Measurements from ENCODE around the gene EXO1. TPM values are rescaled to one million over a fixed set of nuclear protein-coding genes. Genes with fewer than 3 reads are reported as not detected.
A peak's percentile ranks its signal among the peaks of the same experiment; 100 is the strongest.

EXO1 gene
- total RNA-seq, 2 donors from 2014 or later, result 21.7 to 30.9 TPM

DNA sequence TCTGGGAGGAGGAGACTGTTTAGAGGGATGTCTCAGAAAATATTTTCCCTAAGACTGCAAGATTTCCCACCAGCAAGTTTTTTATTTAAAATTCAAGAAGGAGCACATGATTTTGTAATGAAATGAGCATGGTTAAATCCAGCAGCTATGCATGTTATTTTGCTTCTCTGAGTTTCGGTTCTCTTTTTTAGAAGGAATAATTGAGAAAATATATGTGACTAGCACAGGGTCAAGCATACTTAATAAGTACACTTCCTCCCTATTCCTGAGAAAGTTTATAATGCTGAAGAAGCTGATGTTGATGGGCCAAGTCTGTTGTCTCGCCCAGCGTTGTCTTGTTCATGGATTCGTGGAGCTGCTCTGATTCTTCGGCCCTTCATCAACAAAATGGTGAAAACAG lies 51.2 kb downstream of the EXO1 start:
- no peaks in the 10 kb centered on the region for H3K4me1 Mint-ChIP-seq
- H3K36me3 Mint-ChIP-seq (ENCODE audit: low read depth), result no peaks in the 10 kb centered on the region
- TF ChIP-seq, protein P1, sequence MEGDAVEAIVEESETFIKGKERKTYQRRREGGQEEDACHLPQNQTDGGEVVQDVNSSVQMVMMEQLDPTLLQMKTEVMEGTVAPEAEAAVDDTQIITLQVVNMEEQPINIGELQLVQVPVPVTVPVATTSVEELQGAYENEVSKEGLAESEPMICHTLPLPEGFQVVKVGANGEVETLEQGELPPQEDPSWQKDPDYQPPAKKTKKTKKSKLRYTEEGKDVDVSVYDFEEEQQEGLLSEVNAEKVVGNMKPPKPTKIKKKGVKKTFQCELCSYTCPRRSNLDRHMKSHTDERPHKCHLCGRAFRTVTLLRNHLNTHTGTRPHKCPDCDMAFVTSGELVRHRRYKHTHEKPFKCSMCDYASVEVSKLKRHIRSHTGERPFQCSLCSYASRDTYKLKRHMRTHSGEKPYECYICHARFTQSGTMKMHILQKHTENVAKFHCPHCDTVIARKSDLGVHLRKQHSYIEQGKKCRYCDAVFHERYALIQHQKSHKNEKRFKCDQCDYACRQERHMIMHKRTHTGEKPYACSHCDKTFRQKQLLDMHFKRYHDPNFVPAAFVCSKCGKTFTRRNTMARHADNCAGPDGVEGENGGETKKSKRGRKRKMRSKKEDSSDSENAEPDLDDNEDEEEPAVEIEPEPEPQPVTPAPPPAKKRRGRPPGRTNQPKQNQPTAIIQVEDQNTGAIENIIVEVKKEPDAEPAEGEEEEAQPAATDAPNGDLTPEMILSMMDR (conservative IDR thresholded peaks at IDR 0.05), result no peak
- no peak overlapping the region for H3K9ac ChIP-seq (ENCODE audit: extremely low read depth, low read length, poor library complexity, severe bottlenecking)
- no peaks in the 10 kb centered on the region for H3K9me3 Mint-ChIP-seq
- no peaks in the 10 kb centered on the region for H3K9me3 ChIP-seq (ENCODE audit: control insufficient read depth, low read length)
- H3K4me1 ChIP-seq (ENCODE audit: control insufficient read depth, insufficient read depth, low read length), result no peaks in the 10 kb centered on the region
- H3K4me3 Mint-ChIP-seq, result no peak overlapping the region
- no peak overlapping the region for H3K4me3 ChIP-seq (ENCODE audit: low read length)
- no peak overlapping the region for H3K27ac ChIP-seq (ENCODE audit: low read depth, low read length)
- no peaks in the 10 kb centered on the region for H3K36me3 ChIP-seq (ENCODE audit: control insufficient read depth, insufficient read depth, low read length)
- H3K27me3 Mint-ChIP-seq (ENCODE audit: insufficient read depth), result no peaks in the 10 kb centered on the region
- DNase-seq, result no peak
- WGBS, 2 experiments (ENCODE audit: insufficient coverage in 1 of 2, insufficient read length in 1 of 2), result 90 to 97% methylated on average over 5 of the region's 5 CpGs
- H3K27ac Mint-ChIP-seq, result no peak overlapping the region
- no peaks in the 10 kb centered on the region for H3K27me3 ChIP-seq (ENCODE audit: control insufficient read depth, insufficient read depth, low read length, poor library complexity, severe bottlenecking)

DNA sequence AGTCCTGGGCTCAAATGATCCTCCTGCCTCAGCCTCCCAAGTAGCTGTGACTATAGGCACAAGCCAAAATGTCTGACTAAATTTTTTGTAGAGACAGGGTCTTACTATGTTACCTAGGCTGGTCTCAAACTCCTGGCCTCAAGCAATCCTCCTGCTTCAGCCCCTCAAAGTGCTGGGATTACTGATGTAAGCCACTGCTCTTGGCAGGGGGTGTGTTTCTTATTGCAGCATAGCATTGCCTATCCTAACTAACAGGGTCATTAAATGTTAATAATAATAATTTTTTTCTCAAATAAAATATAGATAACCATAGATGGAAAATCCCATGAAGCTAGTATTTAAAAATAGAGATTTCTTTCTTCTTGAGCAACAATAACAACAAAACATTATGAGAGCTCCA lies 52.4 kb downstream of the EXO1 start:
- TF ChIP-seq, protein P1 (conservative IDR thresholded peaks at IDR 0.05), result no peak

DNA sequence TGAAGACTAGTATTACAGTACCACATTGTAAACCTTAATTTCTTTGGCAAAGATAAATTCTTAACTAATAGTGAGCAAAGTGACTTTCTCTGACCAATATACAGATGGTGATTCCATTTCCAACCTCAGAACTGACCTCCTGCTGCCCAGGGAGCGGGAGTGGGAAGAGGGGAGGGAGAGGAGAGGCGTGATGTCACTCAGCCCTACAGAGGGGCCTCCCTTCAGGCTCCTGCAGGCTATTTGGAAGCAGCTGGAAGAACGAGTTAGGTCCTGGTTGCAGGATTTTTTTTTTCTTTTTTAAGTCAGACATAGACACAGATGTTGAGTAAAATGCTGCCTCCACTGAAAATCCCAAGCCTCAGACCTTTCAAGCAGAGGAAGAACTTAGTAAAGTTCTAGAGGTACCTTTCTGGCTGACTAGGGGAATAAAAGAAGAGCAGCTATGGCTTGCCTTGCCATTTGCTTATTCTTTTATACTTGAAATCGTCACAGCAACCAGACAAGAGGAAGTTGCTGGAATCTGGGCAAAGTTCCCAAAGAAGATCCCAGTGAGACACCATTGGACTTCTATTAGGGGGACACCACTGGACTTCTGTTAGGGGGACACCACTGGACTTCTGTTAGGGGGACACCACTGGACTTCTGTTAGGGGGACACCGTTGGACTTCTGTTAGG lies 54.5 kb downstream of the EXO1 start:
- Mint-ChIP-seq H3K27me3 (ENCODE audit: insufficient read depth) (no peaks in the 10 kb centered on the region), H3K9me3 (no peaks in the 10 kb centered on the region), H3K4me3 (no peak overlapping the region), H3K27ac (no peak overlapping the region), H3K36me3 (ENCODE audit: low read depth) (no peaks in the 10 kb centered on the region), H3K4me1 (no peaks in the 10 kb centered on the region)
- no peaks in the 10 kb centered on the region for H3K9me3 ChIP-seq (ENCODE audit: control insufficient read depth, low read length)
- no peak overlapping the region for H3K27ac ChIP-seq (ENCODE audit: low read depth, low read length)
- DNase-seq, result peak; percentile 55
- no peaks in the 10 kb centered on the region for H3K4me1 ChIP-seq (ENCODE audit: control insufficient read depth, insufficient read depth, low read length)
- no peaks in the 10 kb centered on the region for H3K27me3 ChIP-seq (ENCODE audit: control insufficient read depth, insufficient read depth, low read length, poor library complexity, severe bottlenecking)
- H3K36me3 ChIP-seq (ENCODE audit: control insufficient read depth, insufficient read depth, low read length), result no peaks in the 10 kb centered on the region
- TF ChIP-seq, protein P1 (conservative IDR thresholded peaks at IDR 0.05), result no peak
- 80 to 82% methylated on average over 1 to 5 of the region's 5 CpGs for WGBS, 2 experiments (ENCODE audit: insufficient coverage in 1 of 2, insufficient read length in 1 of 2)
- H3K9ac ChIP-seq (ENCODE audit: extremely low read depth, low read length, poor library complexity, severe bottlenecking), result no peak overlapping the region
- no peak overlapping the region for H3K4me3 ChIP-seq (ENCODE audit: low read length)

More for the DNA sequence above, 52.4 kb downstream of the EXO1 start:
- no peaks in the 10 kb centered on the region for H3K36me3 ChIP-seq (ENCODE audit: control insufficient read depth, insufficient read depth, low read length)
- Mint-ChIP-seq H3K4me3 (no peak overlapping the region), H3K4me1 (no peaks in the 10 kb centered on the region), H3K9me3 (no peaks in the 10 kb centered on the region), H3K36me3 (ENCODE audit: low read depth) (no peaks in the 10 kb centered on the region), H3K27me3 (ENCODE audit: insufficient read depth) (no peaks in the 10 kb centered on the region), H3K27ac (no peak overlapping the region)
- no peaks in the 10 kb centered on the region for H3K4me1 ChIP-seq (ENCODE audit: control insufficient read depth, insufficient read depth, low read length)
- no peak for DNase-seq
- no peaks in the 10 kb centered on the region for H3K9me3 ChIP-seq (ENCODE audit: control insufficient read depth, low read length)
- no peak overlapping the region for H3K4me3 ChIP-seq (ENCODE audit: low read length)
- no peak overlapping the region for H3K27ac ChIP-seq (ENCODE audit: low read depth, low read length)
- H3K27me3 ChIP-seq (ENCODE audit: control insufficient read depth, insufficient read depth, low read length, poor library complexity, severe bottlenecking), result no peaks in the 10 kb centered on the region
- H3K9ac ChIP-seq (ENCODE audit: extremely low read depth, low read length, poor library complexity, severe bottlenecking), result no peak overlapping the region

Measured in endodermal cell (in vitro differentiated cells).